ENCODE data around the gene EDC3. TPM values are rescaled to one million over a fixed set of nuclear protein-coding genes. Genes with fewer than 3 reads are reported as not detected.

Gene EDC3
- polyA plus RNA-seq, 1 of the 3 experiments (the other 2 are of a cell fraction): 34.9 TPM

DNA sequence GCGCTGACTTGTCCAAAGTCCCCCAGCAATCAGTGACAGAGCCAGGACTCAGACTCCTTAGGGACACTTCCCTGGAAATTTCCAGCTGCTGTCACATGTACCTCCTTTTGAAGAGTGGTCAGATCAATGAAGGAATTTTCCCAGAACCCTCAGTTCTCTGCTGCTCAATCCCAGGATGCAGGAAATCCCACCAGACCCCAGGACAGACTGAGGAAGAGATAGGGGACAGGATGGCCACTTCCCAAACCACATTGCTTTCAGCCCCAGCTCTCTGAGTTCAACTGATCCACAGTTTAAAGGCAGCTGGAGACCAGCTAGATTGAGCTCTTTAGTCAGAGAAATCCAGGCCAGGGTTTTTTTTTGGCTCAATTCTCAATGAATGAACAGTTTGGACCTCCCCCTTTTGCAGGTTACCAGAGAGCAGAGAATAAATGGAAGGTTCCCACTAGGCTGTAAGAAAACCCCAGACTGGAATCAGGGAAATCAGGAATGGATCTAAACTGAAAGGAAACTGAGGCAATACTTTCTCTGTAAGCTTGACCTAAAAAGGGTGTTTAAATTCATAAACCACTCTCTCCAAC lies 28.0 kb upstream of the EDC3 start:
- ChIA-PET CTCF (interaction anchor here (1.6 to 5.1 kb wide), 2 partner anchors 16 to 45 kb away, joined by 3 to 32 read pairs; no protein-coding TSS in a partner anchor), POLR2A (no interaction called here)
- no peak overlapping the region for H2AFZ ChIP-seq (ENCODE audit: low read depth)
- DNase-seq: peak; percentile 85
- H3K4me3 ChIP-seq (ENCODE audit: low read depth in 2 of 2, low read length in 1 of 2): no peak overlapping the region
- H3K36me3 ChIP-seq (replicated peaks in 1 of 2; ENCODE audit: control insufficient read depth in 1 of 2, insufficient read depth in 2 of 2, low read length in 1 of 2): no peaks in the 10 kb centered on the region
- H3K9ac ChIP-seq: no peak overlapping the region
- H4K20me1 ChIP-seq (ENCODE audit: insufficient read depth): no peaks in the 10 kb centered on the region
- no peaks in the 10 kb centered on the region for H3K9me3 ChIP-seq
- WGBS (ENCODE audit: low lambda C conversion rate): 10% methylated on average over 1 of the region's 1 CpG
- H3K27ac ChIP-seq (ENCODE audit: low read depth in 2 of 2, low read length in 1 of 2): no peak overlapping the region
- H3K4me1 ChIP-seq (ENCODE audit: control insufficient read depth in 1 of 2, insufficient read depth in 2 of 2, low read depth in 1 of 2, low read length in 1 of 2): peaks cover 0 to 7% of the 10 kb centered on the region in 2 experiments; a peak in 1 of 4 replicates
- peaks cover 6% of the 10 kb centered on the region; the same call in 1 of the 2 replicates for H3K27me3 ChIP-seq (ENCODE audit: insufficient read depth)
- H3K79me2 ChIP-seq (ENCODE audit: insufficient read depth): no peaks in the 10 kb centered on the region
- H3F3A ChIP-seq (replicated peaks; ENCODE audit: insufficient read depth): no peaks in the 10 kb centered on the region
- TF ChIP-seq TAF1 (IDR thresholded peaks at IDR 0.05; ENCODE audit: borderline replicate concordance, low read depth, low read length): no peak
- peak; percentile 50 for TF ChIP-seq JUND (IDR thresholded peaks at IDR 0.05)
- no peak for TF ChIP-seq FOXM1 (IDR thresholded peaks at IDR 0.05; ENCODE audit: low read depth)
- TF ChIP-seq, protein P1, sequence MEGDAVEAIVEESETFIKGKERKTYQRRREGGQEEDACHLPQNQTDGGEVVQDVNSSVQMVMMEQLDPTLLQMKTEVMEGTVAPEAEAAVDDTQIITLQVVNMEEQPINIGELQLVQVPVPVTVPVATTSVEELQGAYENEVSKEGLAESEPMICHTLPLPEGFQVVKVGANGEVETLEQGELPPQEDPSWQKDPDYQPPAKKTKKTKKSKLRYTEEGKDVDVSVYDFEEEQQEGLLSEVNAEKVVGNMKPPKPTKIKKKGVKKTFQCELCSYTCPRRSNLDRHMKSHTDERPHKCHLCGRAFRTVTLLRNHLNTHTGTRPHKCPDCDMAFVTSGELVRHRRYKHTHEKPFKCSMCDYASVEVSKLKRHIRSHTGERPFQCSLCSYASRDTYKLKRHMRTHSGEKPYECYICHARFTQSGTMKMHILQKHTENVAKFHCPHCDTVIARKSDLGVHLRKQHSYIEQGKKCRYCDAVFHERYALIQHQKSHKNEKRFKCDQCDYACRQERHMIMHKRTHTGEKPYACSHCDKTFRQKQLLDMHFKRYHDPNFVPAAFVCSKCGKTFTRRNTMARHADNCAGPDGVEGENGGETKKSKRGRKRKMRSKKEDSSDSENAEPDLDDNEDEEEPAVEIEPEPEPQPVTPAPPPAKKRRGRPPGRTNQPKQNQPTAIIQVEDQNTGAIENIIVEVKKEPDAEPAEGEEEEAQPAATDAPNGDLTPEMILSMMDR (IDR thresholded peaks at IDR 0.05): no peak
- 0 out of 2 replicates have a peak, but pooled peaks have one; percentile 12 for TF ChIP-seq RCOR1 (IDR thresholded peaks at IDR 0.05; ENCODE audit: low read length)
- TF ChIP-seq POLR2AphosphoS5 (IDR thresholded peaks at IDR 0.05; ENCODE audit: low read depth, low read length): no peak
- TF ChIP-seq, protein P2, sequence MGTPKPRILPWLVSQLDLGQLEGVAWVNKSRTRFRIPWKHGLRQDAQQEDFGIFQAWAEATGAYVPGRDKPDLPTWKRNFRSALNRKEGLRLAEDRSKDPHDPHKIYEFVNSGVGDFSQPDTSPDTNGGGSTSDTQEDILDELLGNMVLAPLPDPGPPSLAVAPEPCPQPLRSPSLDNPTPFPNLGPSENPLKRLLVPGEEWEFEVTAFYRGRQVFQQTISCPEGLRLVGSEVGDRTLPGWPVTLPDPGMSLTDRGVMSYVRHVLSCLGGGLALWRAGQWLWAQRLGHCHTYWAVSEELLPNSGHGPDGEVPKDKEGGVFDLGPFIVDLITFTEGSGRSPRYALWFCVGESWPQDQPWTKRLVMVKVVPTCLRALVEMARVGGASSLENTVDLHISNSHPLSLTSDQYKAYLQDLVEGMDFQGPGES (IDR thresholded peaks at IDR 0.05; ENCODE audit: low read depth, low read length): no peak
- TF ChIP-seq, protein P3, sequence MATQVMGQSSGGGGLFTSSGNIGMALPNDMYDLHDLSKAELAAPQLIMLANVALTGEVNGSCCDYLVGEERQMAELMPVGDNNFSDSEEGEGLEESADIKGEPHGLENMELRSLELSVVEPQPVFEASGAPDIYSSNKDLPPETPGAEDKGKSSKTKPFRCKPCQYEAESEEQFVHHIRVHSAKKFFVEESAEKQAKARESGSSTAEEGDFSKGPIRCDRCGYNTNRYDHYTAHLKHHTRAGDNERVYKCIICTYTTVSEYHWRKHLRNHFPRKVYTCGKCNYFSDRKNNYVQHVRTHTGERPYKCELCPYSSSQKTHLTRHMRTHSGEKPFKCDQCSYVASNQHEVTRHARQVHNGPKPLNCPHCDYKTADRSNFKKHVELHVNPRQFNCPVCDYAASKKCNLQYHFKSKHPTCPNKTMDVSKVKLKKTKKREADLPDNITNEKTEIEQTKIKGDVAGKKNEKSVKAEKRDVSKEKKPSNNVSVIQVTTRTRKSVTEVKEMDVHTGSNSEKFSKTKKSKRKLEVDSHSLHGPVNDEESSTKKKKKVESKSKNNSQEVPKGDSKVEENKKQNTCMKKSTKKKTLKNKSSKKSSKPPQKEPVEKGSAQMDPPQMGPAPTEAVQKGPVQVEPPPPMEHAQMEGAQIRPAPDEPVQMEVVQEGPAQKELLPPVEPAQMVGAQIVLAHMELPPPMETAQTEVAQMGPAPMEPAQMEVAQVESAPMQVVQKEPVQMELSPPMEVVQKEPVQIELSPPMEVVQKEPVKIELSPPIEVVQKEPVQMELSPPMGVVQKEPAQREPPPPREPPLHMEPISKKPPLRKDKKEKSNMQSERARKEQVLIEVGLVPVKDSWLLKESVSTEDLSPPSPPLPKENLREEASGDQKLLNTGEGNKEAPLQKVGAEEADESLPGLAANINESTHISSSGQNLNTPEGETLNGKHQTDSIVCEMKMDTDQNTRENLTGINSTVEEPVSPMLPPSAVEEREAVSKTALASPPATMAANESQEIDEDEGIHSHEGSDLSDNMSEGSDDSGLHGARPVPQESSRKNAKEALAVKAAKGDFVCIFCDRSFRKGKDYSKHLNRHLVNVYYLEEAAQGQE (IDR thresholded peaks at IDR 0.05; ENCODE audit: low read depth, low read length): no peak
- no peak for TF ChIP-seq GATA2 (CRISPR knock-in tag; IDR thresholded peaks at IDR 0.05)
- TF ChIP-seq, protein P4, sequence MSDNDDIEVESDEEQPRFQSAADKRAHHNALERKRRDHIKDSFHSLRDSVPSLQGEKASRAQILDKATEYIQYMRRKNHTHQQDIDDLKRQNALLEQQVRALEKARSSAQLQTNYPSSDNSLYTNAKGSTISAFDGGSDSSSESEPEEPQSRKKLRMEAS (IDR thresholded peaks at IDR 0.05; ENCODE audit: low read depth): no peak
- TF ChIP-seq CHD2 (IDR thresholded peaks at IDR 0.05; ENCODE audit: low read length, partially characterized antibody): peak; percentile 15
- TF ChIP-seq, protein P5, sequence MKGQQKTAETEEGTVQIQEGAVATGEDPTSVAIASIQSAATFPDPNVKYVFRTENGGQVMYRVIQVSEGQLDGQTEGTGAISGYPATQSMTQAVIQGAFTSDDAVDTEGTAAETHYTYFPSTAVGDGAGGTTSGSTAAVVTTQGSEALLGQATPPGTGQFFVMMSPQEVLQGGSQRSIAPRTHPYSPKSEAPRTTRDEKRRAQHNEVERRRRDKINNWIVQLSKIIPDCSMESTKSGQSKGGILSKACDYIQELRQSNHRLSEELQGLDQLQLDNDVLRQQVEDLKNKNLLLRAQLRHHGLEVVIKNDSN (IDR thresholded peaks at IDR 0.05; ENCODE audit: borderline replicate concordance, low read depth): no peak
- peak; percentile 65; the same call in 1 of the 2 replicates for TF ChIP-seq YY1 (IDR thresholded peaks at IDR 0.05; ENCODE audit: low read depth)
- TF ChIP-seq FOXJ3 (CRISPR knock-in tag; IDR thresholded peaks at IDR 0.05): no peak
- no peak for TF ChIP-seq NRF1 (IDR thresholded peaks at IDR 0.05; ENCODE audit: low read depth, low read length)
- no peak for TF ChIP-seq TCF12 (IDR thresholded peaks at IDR 0.05)
- peak; percentile 58; the same call in 1 of the 2 replicates for TF ChIP-seq RFX5 (IDR thresholded peaks at IDR 0.05; ENCODE audit: low read length)
- no peak for TF ChIP-seq SMC3 (IDR thresholded peaks at IDR 0.05; ENCODE audit: low read depth, low read length)
- no peak overlapping the region for H3K4me2 ChIP-seq
- no peaks in the 10 kb centered on the region for H3K9me2 ChIP-seq
